Smooth muscle cell (in vitro differentiated cells): Measurements from ENCODE around the gene CD72. TPM values are rescaled to one million over a fixed set of nuclear protein-coding genes. Genes with fewer than 3 reads are reported as not detected.

ENCODE experiments used
- DNase-seq: peaks from one replicate; lab custom pipeline; 2025; ENCODE audit not compliant: unreplicated experiment; lab: John Stamatoyannopoulos, UW
- H2AFZ ChIP-seq: fragments of 200-600 bp; sonication (generic); 2 replicates; pipeline ENCODE4 v1.6.0; 2016; ENCODE audit warnings: antibody characterized with exemption, low read depth, mild to moderate bottlenecking
- H3F3A ChIP-seq: fragments of 200-600 bp; sonication (generic); 2 replicates; pipeline ENCODE4 v1.6.0; 2017; ENCODE audit warnings: antibody characterized with exemption, low read depth
- H3K27ac ChIP-seq: fragments of 200-600 bp; sonication (generic); 2 replicates; pipeline ENCODE4 v1.5.1; 2016; ENCODE audit warnings: low read depth, mild to moderate bottlenecking
- H3K27me3 ChIP-seq: fragments of 200-600 bp; sonication (generic); 2 replicates; pipeline ENCODE4 v1.6.1; 2016; ENCODE audit warnings: low read depth, mild to moderate bottlenecking
- H3K36me3 ChIP-seq: fragments of 200-600 bp; sonication (generic); 2 replicates; pipeline ENCODE4 v1.5.1; 2016; ENCODE audit warnings: low read depth
- H3K4me1 ChIP-seq: fragments of 200-600 bp; sonication (generic); 2 replicates; pipeline ENCODE4 v1.5.1; 2016; ENCODE audit warnings: low read depth
- H3K4me2 ChIP-seq: fragments of 200-600 bp; sonication (generic); 2 replicates; pipeline ENCODE4 v1.6.0; 2016; ENCODE audit warnings: mild to moderate bottlenecking
- H3K4me3 ChIP-seq: fragments of 200-600 bp; sonication (generic); 2 replicates; pipeline ENCODE4 v1.5.1; 2016; ENCODE audit warnings: mild to moderate bottlenecking
- H3K79me2 ChIP-seq: fragments of 200-600 bp; sonication (generic); 2 replicates; pipeline ENCODE4 v1.6.0; 2016; ENCODE audit warnings: low read depth, mild to moderate bottlenecking
- H3K9ac ChIP-seq: fragments of 200-600 bp; sonication (generic); 2 replicates; pipeline ENCODE4 v1.6.0; 2016; ENCODE audit warnings: low read depth
- H3K9me3 ChIP-seq: fragments of 200-600 bp; sonication (generic); replicated peaks from 2 replicates; pipeline ENCODE4 v1.5.1; 2016; ENCODE audit warnings: low read depth
- H4K20me1 ChIP-seq: fragments of 200-600 bp; sonication (generic); 2 replicates; pipeline ENCODE4 v1.6.0; 2016; ENCODE audit warnings: low read depth
- CTCF ChIP-seq: fragments of 200-600 bp; sonication (generic); IDR thresholded peaks from 2 replicates; pipeline ENCODE4 v1.5.1; 2017; ENCODE audit warnings: borderline replicate concordance, mild to moderate bottlenecking, antibody characterized with exemption; ENCODE audit not compliant: insufficient read depth, poor library complexity, severe bottlenecking
- WGBS: methylation state at CpG from one replicate; pipeline ENCODE4 v1.1.7; 2016; ENCODE audit warnings: low lambda C conversion rate; 5-methylcytosine and 5-hydroxymethylcytosine counted together
- polyA plus RNA-seq: library from polyadenylated mRNA; unstranded; fragments of >200 nt; fragmentation: Nextera tagmentation; extraction: Ambion mirVana; gene quantifications from 2 replicates; pipeline ENCODE4 v1.2.1, GENCODE V29; 2016
- total RNA-seq: library from RNA; depleted of rRNA; stranded (reverse); fragments of >200 nt; gene quantifications from 2 replicates; pipeline ENCODE4 v1.2.3, GENCODE V29; 2014

CD72 gene
- total and polyA plus RNA-seq, 2 experiments from 2014 or later: 0.45 to 2.9 TPM

GRCh38 chr9:35636135-35636876, 18.1 kb upstream of the CD72 start:
- Histone ChIP-seq H3K79me2 (no peaks in the 10 kb centered on the region), H4K20me1 (no peaks in the 10 kb centered on the region), H2AFZ (no peak overlapping the region), H3K27ac (no peak overlapping the region), H3K36me3 (no peaks in the 10 kb centered on the region), H3K4me2 (no peak overlapping the region), H3K27me3 (no peaks in the 10 kb centered on the region), H3K9me3 (no peaks in the 10 kb centered on the region), H3K9ac (no peak overlapping the region), H3F3A (no peaks in the 10 kb centered on the region), H3K4me3 (no peak overlapping the region), H3K4me1 (no peaks in the 10 kb centered on the region)
- no peak for TF ChIP-seq CTCF
- no peak for DNase-seq
- WGBS: 91% methylated on average over 9 of the region's 9 CpGs

GRCh38 chr9:35635730-35636129, 17.5 kb upstream of the CD72 start:
- Histone ChIP-seq H2AFZ (no peak overlapping the region), H3K27me3 (no peaks in the 10 kb centered on the region), H3K9ac (no peak overlapping the region), H3K36me3 (no peaks in the 10 kb centered on the region), H3K4me3 (no peak overlapping the region), H3K4me2 (no peak overlapping the region), H3K9me3 (no peaks in the 10 kb centered on the region), H3K79me2 (no peaks in the 10 kb centered on the region), H3K4me1 (no peaks in the 10 kb centered on the region), H3F3A (no peaks in the 10 kb centered on the region), H3K27ac (no peak overlapping the region), H4K20me1 (no peaks in the 10 kb centered on the region)
- TF ChIP-seq CTCF: no peak
- DNase-seq: no peak

- H3K9ac ChIP-seq: no peak overlapping the region
- TF ChIP-seq CTCF: no peak
- H3K27me3 ChIP-seq: no peaks in the 10 kb centered on the region
- WGBS: 89% methylated on average over 5 of the region's 5 CpGs
- no peaks in the 10 kb centered on the region for H3F3A ChIP-seq
- no peaks in the 10 kb centered on the region for H3K36me3 ChIP-seq
- no peaks in the 10 kb centered on the region for H3K4me1 ChIP-seq
- no peak overlapping the region for H2AFZ ChIP-seq
- H3K79me2 ChIP-seq: no peaks in the 10 kb centered on the region
- no peaks in the 10 kb centered on the region for H4K20me1 ChIP-seq
- no peak overlapping the region for H3K4me3 ChIP-seq
- DNase-seq: no peak
- no peak overlapping the region for H3K27ac ChIP-seq
- no peaks in the 10 kb centered on the region for H3K9me3 ChIP-seq
- H3K4me2 ChIP-seq: no peak overlapping the region
These were observed 11.4 kb upstream of the CD72 start for GRCh38 chr9:35629597-35629996.

- H3K9ac ChIP-seq: no peak overlapping the region
- no peaks in the 10 kb centered on the region for H3K9me3 ChIP-seq
- H3K4me3 ChIP-seq: no peak overlapping the region
- H3K4me1 ChIP-seq: no peaks in the 10 kb centered on the region
- H2AFZ ChIP-seq: no peak overlapping the region
- no peaks in the 10 kb centered on the region for H3K79me2 ChIP-seq
- no peak for TF ChIP-seq CTCF
- WGBS: 92% methylated on average over 6 of the region's 6 CpGs
- no peak overlapping the region for H3K4me2 ChIP-seq
- H3K36me3 ChIP-seq: no peaks in the 10 kb centered on the region
- no peaks in the 10 kb centered on the region for H3K27me3 ChIP-seq
- no peak overlapping the region for H3K27ac ChIP-seq
- H3F3A ChIP-seq: no peaks in the 10 kb centered on the region
- H4K20me1 ChIP-seq: no peaks in the 10 kb centered on the region
- no peak for DNase-seq
These were observed 10.3 kb upstream of the CD72 start for GRCh38 chr9:35628389-35628991.
